Keratinocyte (primary cell): Measurements from ENCODE around the gene FOCAD.

Experiments used
- CTCF ChIP-seq, 3 experiments: IDR thresholded peaks in 1 of 3; conservative IDR thresholded peaks in 1 of 3; optimal IDR thresholded peaks in 1 of 3; 2 replicates in 2 of 3; 3 replicates in 1 of 3; pipeline versions ENCODE3 to v1.5.1; 2011; ENCODE audit warnings: low read length in 3 of 3, mild to moderate bottlenecking in 3 of 3, moderate library complexity in 2 of 3, control low read depth in 1 of 3, inconsistent platforms in 1 of 3; ENCODE audit not compliant: insufficient read depth in 2 of 3; ENCODE audit errors: extremely low read depth in 1 of 3
- EZH2 ChIP-seq: IDR thresholded peaks from one replicate; pipeline ENCODE4 v1.6.1; 2012; ENCODE audit warnings: inconsistent platforms, mild to moderate bottlenecking, low read length, moderate library complexity

- TF ChIP-seq CTCF (optimal IDR thresholded peaks at IDR 0.05 in 1 of 3, IDR thresholded peaks at IDR 0.05 in 1 of 3, conservative IDR thresholded peaks at IDR 0.05 in 1 of 3; ENCODE audit: extremely low read depth in 1 of 3, insufficient read depth in 2 of 3, low read length in 3 of 3) (no peak), EZH2 (no peak)
Observed at GRCh38 chr9:20783057-20784038, 99.3 kb downstream of the FOCAD start.
